Skeletal muscle satellite cell (primary cell): ENCODE results near the gene PDLIM7.

Experiments
- H3K27me3 ChIP-seq: 2 replicates; pipeline ENCODE4 v1.7.0; 2013; ENCODE audit warnings: low read length; ENCODE audit not compliant: control insufficient read depth, insufficient read depth
- H3K36me3 ChIP-seq: 2 replicates; pipeline ENCODE4 v1.7.0; 2013; ENCODE audit warnings: mild to moderate bottlenecking, control low read depth, low read length; ENCODE audit not compliant: insufficient read depth
- H3K4me1 ChIP-seq: 2 replicates; pipeline ENCODE4 v1.7.0; 2013; ENCODE audit warnings: low read length; ENCODE audit not compliant: control insufficient read depth, insufficient read depth
- H3K4me2 ChIP-seq: 2 replicates; pipeline ENCODE4 v1.7.0; 2013; ENCODE audit warnings: mild to moderate bottlenecking, low read length
- H3K4me3 ChIP-seq: 2 replicates; pipeline ENCODE4 v1.7.0; 2013; ENCODE audit warnings: low read length
- H3K9ac ChIP-seq: 2 replicates; pipeline ENCODE4 v1.7.0; 2013; ENCODE audit warnings: mild to moderate bottlenecking, low read depth, low read length, moderate library complexity
- H3K9me3 ChIP-seq: replicated peaks from 2 replicates; pipeline ENCODE4 v1.7.0; 2013; ENCODE audit warnings: mild to moderate bottlenecking, control low read depth, low read length

PDLIM7 gene

DNA sequence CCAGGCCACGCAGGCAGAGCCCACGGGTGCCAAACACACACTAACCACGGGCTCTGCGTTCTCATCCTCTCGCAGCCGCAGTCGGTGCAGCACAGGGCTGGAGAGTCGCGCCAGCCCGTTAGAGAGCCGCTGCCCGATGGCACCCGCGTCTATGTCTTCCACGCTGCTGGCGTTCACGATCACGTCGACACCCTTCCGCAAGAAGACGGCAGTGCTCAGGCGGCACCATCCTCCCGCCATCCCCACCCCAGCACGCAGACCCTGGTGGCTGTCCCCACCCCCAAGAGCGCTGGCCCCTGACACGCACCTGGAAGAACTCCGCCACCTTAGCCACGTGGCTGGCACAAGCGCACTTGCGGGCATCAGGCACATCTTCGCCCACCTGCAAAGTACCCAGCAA, 30.0 kb downstream of the PDLIM7 start:
- Histone ChIP-seq H3K9me3 (peaks cover 4% of the 10 kb centered on the region), H3K4me3 (no peak overlapping the region), H3K36me3 (peaks cover 55% of the 10 kb centered on the region)

DNA sequence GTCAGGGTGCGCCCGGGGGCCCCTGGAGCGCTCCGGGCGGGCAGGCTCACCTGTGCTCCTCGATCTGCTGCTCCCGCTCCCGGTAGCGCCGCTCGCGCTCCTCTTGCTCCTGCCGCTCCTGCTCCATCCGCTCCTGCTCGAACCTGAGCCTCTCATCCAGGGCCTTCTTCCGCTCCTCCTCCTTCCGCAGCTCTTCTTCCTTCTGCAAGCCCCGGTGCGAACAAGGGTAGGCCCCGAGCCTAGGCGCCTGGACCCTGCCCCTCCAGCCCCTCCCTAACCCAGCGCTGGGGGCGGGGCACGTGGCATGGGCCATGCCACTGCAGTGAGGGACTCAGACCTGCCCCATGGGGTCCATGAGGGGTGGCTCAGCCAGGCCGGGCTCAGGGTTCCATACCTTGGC, 30.5 kb downstream of the PDLIM7 start:
- no peaks in the 10 kb centered on the region for H3K27me3 ChIP-seq
- no peak overlapping the region for H3K4me3 ChIP-seq
- H3K9ac ChIP-seq: no peak overlapping the region
- H3K4me1 ChIP-seq: peaks cover 35% of the 10 kb centered on the region
- peaks cover 4% of the 10 kb centered on the region for H3K9me3 ChIP-seq
- peaks cover 59% of the 10 kb centered on the region for H3K36me3 ChIP-seq
- H3K4me2 ChIP-seq: no peak overlapping the region

More for the DNA sequence above, 30.0 kb downstream of the PDLIM7 start:
- Histone ChIP-seq H3K27me3 (no peaks in the 10 kb centered on the region), H3K4me2 (no peak overlapping the region), H3K4me1 (peaks cover 40% of the 10 kb centered on the region), H3K9ac (no peak overlapping the region)

DNA sequence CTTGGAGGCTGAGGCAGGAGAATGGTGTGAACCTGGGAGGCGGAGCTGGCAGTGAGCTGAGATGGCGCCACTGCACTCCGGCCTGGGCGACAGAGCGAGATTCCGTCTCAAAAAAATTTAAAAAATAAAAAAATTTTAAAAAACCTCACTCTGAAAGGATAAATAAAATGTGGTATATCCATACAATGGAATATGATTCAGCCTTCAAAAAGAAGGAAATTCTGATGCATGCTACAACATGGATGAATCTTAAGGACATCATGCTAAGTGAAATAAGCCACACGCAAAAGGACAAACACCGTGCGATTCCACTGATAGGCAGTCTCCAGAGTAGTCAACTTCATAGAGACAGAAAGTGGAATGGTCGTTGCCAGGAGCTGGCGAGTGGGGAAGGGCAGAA, 32.4 kb downstream of the PDLIM7 start:
- H3K4me2 ChIP-seq: no peak overlapping the region
- H3K4me3 ChIP-seq: no peak overlapping the region
- no peaks in the 10 kb centered on the region for H3K27me3 ChIP-seq
- peaks cover 17% of the 10 kb centered on the region for H3K4me1 ChIP-seq
- peaks cover 62% of the 10 kb centered on the region for H3K36me3 ChIP-seq
- peaks cover 4% of the 10 kb centered on the region for H3K9me3 ChIP-seq
- H3K9ac ChIP-seq: no peak overlapping the region

DNA sequence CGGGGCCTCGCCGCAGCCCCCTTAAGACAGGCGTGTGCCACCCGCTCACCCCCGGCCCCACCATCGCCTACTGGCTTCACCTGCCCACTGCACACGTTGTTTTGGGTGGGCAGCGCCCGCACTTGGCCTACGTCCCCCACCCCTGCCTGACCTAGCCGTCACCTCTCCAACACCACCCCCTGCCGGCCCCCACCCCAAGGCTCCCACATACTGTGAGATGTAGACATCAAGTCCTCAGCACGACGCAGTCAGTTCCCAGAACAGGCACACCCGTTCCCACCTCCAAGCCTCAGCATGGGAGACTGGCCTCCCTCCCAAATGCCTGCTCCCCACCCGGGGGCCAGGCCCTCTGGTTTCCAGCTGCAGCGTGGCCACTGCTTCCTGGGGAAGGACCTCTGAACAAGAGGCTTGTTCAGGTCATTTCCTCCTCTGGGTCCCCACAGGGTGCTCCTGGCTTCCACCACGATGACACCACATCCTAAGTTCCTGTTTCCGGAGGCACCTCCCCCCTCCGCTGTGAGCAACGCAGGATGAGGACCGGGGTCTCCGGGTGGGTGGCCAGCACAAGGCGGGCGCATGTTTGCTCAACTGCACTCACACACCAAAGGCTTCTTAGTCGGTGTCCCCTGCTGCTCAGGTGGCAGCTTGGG, 35.3 kb downstream of the PDLIM7 start:
- Histone ChIP-seq H3K27me3 (no peaks in the 10 kb centered on the region), H3K9ac (no peak overlapping the region), H3K36me3 (peaks cover 70% of the 10 kb centered on the region), H3K4me2 (no peak overlapping the region), H3K4me1 (peaks cover 3% of the 10 kb centered on the region), H3K4me3 (no peak overlapping the region), H3K9me3 (peaks cover 4% of the 10 kb centered on the region)

DNA sequence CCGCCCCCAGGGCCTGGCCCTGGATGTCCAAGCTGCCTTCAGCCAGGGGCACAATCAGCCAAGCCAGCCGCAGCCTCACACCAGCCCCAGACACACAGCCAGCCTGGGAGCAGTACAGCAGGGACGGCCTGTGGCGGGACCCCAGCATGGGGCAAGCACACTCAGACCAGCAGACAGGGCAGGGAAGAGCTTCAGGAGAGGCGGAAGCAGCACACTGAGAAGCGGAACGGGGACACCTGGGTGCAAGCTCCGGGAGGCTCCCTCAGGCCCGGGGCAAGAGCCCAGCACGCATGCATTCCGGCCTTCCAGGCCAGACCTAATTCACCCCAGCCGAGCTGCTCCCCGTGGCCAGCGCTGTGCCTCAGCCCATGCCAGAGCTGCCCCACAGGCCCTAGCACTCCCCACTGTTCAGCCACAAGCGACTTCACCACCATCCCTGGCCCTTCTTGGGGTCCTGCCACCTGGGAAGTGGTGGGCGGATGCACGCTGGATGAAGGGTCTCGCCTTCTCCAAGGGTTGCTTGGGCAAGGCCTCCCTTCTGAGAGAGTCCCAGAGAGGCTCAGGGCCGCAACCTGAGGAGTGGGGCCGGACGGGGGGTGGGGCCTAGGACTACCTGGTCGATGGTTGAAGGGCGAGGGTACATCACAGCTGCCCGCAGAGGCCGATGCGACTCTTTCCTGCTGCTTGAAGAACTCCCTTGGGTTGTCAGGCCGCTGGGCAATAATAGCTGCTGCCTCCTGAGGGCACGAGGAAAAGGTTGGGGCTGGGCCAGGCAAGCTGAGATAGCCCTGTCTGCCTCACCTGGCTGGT, 37.4 kb downstream of the PDLIM7 start:
- Histone ChIP-seq H3K4me3 (no peak overlapping the region), H3K27me3 (no peaks in the 10 kb centered on the region), H3K4me2 (no peak overlapping the region), H3K4me1 (peaks cover 23% of the 10 kb centered on the region), H3K36me3 (peaks cover 56% of the 10 kb centered on the region), H3K9me3 (no peaks in the 10 kb centered on the region), H3K9ac (no peak overlapping the region)

DNA sequence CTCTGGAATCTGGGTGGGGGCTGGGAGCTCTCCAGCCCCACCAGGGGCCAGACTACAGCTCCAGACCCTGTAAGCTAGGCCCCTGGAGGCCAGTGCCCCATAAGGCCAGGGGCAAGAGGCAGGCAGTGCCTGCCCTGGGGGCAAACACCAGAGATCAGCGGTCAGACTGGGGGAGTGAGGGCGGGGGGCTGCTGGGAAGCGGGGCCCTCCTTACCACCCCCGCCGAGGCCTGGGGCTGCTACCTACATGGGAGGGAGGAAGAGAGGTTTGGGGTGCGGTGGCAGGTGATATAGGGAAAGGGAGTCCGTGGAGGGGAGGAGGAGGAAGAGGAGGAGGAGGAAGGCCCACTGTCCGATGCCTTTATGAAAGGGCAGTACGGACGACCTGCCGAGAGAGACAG, 38.0 kb downstream of the PDLIM7 start:
- Histone ChIP-seq H3K4me2 (no peak overlapping the region), H3K9ac (no peak overlapping the region), H3K4me3 (no peak overlapping the region), H3K9me3 (no peaks in the 10 kb centered on the region), H3K36me3 (peaks cover 55% of the 10 kb centered on the region), H3K4me1 (peaks cover 26% of the 10 kb centered on the region), H3K27me3 (no peaks in the 10 kb centered on the region)

DNA sequence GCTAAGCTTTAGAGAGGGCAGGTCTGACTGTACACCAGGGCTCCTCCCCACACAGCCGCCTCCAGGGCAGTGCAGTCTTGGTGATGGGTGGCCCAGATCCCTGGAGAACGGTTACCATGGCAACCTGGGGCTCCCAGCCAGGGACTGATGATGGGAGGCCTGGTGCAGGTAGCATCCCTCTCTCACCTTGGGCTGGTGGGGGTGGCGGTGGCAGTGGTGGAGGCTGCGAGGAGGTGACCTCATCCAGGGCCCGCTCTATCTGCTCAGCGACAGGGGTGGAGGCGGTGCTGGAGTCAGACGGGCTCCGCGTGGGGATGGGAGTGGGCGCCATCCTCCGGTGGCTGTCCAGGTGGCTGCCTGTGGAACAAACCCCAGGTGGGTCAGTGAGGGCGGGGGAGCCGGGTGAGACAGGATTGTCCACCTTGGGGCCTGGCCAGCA, 38.5 kb downstream of the PDLIM7 start:
- Histone ChIP-seq H3K9ac (no peak overlapping the region), H3K36me3 (peaks cover 55% of the 10 kb centered on the region), H3K4me2 (no peak overlapping the region), H3K4me3 (no peak overlapping the region), H3K27me3 (no peaks in the 10 kb centered on the region), H3K9me3 (no peaks in the 10 kb centered on the region), H3K4me1 (peaks cover 30% of the 10 kb centered on the region)

DNA sequence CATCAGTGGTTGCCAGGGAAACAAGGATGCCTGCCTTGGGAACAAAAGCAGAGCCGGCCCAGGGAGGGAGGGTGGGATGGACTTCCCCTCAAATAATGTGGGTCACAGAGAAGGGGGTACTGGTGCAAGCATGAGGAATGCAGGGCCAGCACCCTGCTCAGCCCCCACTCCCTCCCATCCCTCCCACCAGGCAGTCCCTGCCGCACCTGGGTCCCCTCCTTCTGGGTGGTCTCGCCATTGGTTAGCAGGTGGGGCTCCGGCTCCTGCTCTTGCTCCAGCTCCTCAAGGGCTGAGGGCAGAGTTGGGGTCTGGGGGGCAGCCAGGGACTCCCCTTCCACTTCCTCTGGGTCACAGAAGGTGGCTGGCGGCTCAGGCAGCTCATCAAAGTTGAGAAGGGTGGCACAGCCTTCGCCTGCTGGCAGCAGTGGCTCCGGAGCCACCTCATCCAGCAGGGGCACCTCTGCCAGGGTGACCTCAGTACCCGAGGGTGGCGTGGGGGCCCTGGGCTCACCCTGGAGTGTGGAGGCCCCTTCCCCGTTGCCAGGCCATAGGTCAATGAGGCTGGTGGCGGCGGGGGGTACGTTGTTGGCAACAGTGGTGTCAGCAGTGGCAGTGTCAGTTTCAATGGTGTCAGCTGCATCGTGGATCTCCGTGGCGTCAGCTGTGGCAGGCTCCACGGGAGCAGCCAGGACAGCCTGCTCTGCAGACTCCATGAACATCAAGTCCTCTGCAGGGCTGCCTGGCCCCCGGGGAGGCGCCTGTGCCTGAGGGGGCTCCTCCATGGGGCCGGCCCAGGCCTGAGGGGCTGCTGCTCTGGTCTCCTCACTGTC, 39.3 kb downstream of the PDLIM7 start:
- Histone ChIP-seq H3K4me2 (no peak overlapping the region), H3K27me3 (no peaks in the 10 kb centered on the region), H3K9ac (no peak overlapping the region), H3K9me3 (no peaks in the 10 kb centered on the region), H3K36me3 (peaks cover 48% of the 10 kb centered on the region), H3K4me1 (peaks cover 33% of the 10 kb centered on the region), H3K4me3 (no peak overlapping the region)

DNA sequence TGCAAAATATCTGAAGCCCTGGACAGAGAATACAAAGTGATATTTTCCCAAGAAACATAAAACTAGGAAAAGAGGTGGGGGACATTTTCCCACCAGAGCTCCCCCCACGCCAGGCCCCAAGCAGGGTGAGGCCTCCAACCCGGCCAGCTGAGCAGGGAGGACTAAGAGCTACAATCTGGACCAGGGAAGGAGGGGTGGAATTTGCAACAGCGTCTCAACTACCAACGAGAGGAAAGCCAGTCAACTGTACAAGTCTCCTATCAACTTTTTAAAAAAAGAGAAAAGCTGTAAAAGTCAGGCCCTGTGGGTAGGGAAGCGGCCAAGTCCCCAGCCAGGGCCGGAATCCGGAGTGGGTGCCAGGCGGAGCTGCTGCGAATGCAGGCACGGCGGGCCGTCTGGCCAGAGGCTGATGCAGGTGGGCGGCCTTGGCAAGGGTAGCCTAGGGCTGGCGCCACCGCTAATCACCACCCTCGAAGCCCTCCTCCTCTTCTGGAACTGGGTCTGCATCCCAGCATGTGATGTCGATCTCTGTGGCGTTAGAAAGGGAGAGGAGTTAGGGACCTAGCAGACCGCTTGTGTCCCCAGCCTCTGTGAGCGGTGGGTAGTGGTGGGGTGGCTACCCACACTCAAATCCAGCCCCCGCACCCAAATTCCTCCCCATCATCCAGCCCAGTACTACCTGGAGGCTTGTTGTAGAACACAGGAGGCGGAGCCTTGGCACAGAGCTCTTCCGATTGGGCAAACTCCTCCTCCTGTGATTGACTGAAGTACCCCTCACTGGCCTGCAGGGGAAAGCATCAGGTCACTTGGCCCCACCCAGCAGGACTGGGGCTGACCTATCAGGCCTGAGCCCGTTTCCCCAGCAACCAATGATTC, 40.2 kb downstream of the PDLIM7 start:
- peaks cover 42% of the 10 kb centered on the region for H3K36me3 ChIP-seq
- no peak overlapping the region for H3K9ac ChIP-seq
- no peak overlapping the region for H3K4me2 ChIP-seq
- H3K9me3 ChIP-seq: no peaks in the 10 kb centered on the region
- no peaks in the 10 kb centered on the region for H3K27me3 ChIP-seq
- no peak overlapping the region for H3K4me3 ChIP-seq
- peaks cover 33% of the 10 kb centered on the region for H3K4me1 ChIP-seq

DNA sequence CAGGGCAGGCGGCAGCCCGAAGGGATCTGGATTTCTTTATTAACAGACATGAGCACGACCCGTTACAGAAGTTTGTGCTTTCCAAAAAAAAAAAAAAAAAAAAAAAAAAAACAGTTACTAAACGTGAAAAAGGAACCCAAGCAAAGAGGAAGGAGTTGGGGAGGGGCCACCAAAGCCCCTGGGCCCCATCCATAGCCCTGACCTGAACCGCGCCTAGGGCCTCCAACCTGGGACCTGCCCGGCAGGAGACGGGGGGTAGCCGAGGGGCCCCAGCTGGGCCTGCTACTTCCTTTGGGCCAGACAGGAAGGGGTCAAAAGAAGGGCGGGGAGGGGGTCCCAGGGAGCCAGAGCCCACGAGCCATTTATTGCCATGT, 40.8 kb downstream of the PDLIM7 start:
- Histone ChIP-seq H3K4me3 (no peak overlapping the region), H3K27me3 (no peaks in the 10 kb centered on the region), H3K4me2 (no peak overlapping the region), H3K36me3 (peaks cover 37% of the 10 kb centered on the region), H3K9ac (no peak overlapping the region), H3K4me1 (peaks cover 33% of the 10 kb centered on the region), H3K9me3 (no peaks in the 10 kb centered on the region)
